ENCODE results near the gene RNF157. TPM values are rescaled to one million over a fixed set of nuclear protein-coding genes. Genes with fewer than 3 reads are reported as not detected.
A peak's percentile ranks its signal among the peaks of the same experiment; 100 is the strongest.

The RNF157 gene
- total and polyA plus RNA-seq, 8 donors, result 0.95 to 41.4 (median 4.5) TPM

GRCh38 chr17:76267051-76267576 lies 26.8 kb upstream of the RNF157 start:
- Histone ChIP-seq H3K36me3 (peaks cover 4 to 32% (median 26%) of the 10 kb centered on the region in 4 donors), H3K4me3 (peak overlapping the region; percentile 71 to 95 (median 84)), H3K27me3 (no peaks in the 10 kb centered on the region), H3K27ac (peak overlapping the region; percentile 14 to 100 (median 94)), H3K4me1 (peaks cover 73 to 87% (median 83%) of the 10 kb centered on the region in 4 donors), H3K9me3 (no peaks in the 10 kb centered on the region)
- 64 to 83% (median 73%) methylated on average over 4 of the region's 4 CpGs for WGBS, 5 donors
- intact Hi-C loops (cut with DNase I; ENCODE audit: low total_unique reads), result no loop called here
- TF ChIP-seq POLR2AphosphoS5 (IDR thresholded peaks at IDR 0.05), result no peak
- TF ChIP-seq EP300 (IDR thresholded peaks at IDR 0.05), result no peak
- TF ChIP-seq CTCF (IDR thresholded peaks at IDR 0.05), result no peak
- no peak for TF ChIP-seq POLR2A (IDR thresholded peaks at IDR 0.05)
- DNase-seq, result no peak

GRCh38 chr17:76266244-76266938 lies 26.1 kb upstream of the RNF157 start:
- H3K4me1 ChIP-seq, result peaks cover 73 to 87% (median 83%) of the 10 kb centered on the region in 4 donors
- peak in 1 of 2 donors; percentile 73 for DNase-seq
- H3K9me3 ChIP-seq, result no peaks in the 10 kb centered on the region
- intact Hi-C loops (cut with DNase I; ENCODE audit: low total_unique reads), result no loop called here
- peaks cover 4 to 32% (median 25%) of the 10 kb centered on the region in 4 donors for H3K36me3 ChIP-seq
- no peaks in the 10 kb centered on the region for H3K27me3 ChIP-seq
- peak overlapping the region; percentile 87 to 100 (median 96) for H3K27ac ChIP-seq
- WGBS, 5 donors, result 0 to 2% (median 2%) methylated on average over 5 to 12 of the region's 12 CpGs
- peak overlapping the region; percentile 71 to 95 (median 84) for H3K4me3 ChIP-seq
- TF ChIP-seq POLR2AphosphoS5 (IDR thresholded peaks at IDR 0.05) (no peak), EP300 (IDR thresholded peaks at IDR 0.05) (no peak), POLR2A (IDR thresholded peaks at IDR 0.05) (no peak), CTCF (IDR thresholded peaks at IDR 0.05) (no peak)

- Histone ChIP-seq H3K27me3 (no peaks in the 10 kb centered on the region), H3K4me3 (peak overlapping the region; percentile 71 to 95 (median 84)), H3K27ac (peak overlapping the region; percentile 87 to 100 (median 96)), H3K9me3 (no peaks in the 10 kb centered on the region), H3K4me1 (peaks cover 71 to 87% (median 83%) of the 10 kb centered on the region in 4 donors), H3K36me3 (peaks cover 4 to 29% (median 20%) of the 10 kb centered on the region in 4 donors)
- DNase-seq, result peak; percentile 76 to 88
- TF ChIP-seq CTCF (IDR thresholded peaks at IDR 0.05) (no peak), POLR2AphosphoS5 (IDR thresholded peaks at IDR 0.05) (peak in 2 of 3 donors; percentile 23 to 43), EP300 (IDR thresholded peaks at IDR 0.05) (no peak), POLR2A (IDR thresholded peaks at IDR 0.05) (no peak)
- WGBS, 5 donors, result 0 to 1% (median 0%) methylated on average over 17 to 76 of the region's 76 CpGs
- intact Hi-C loops (cut with DNase I; ENCODE audit: low total_unique reads), result no loop called here
Measured at GRCh38 chr17:76265624-76266243, 25.4 kb upstream of the RNF157 start.

- Histone ChIP-seq H3K27me3 (no peaks in the 10 kb centered on the region), H3K27ac (peak within 1 kb of the TSS; percentile 87 to 100 (median 96)), H3K4me3 (peak within 1 kb of the TSS; percentile 71 to 95 (median 84)), H3K9me3 (no peaks in the 10 kb centered on the region), H3K36me3 (peaks cover 0 to 22% (median 12%) of the 10 kb centered on the region in 4 donors), H3K4me1 (peaks cover 76 to 87% (median 83%) of the 10 kb centered on the region in 4 donors)
- intact Hi-C loops (cut with DNase I; ENCODE audit: low total_unique reads), result no loop called here
- WGBS, 5 donors, result 0 to 1% (median 0%) methylated on average over 31 to 94 of the region's 94 CpGs
- TF ChIP-seq EP300 (IDR thresholded peaks at IDR 0.05) (no peak), POLR2A (IDR thresholded peaks at IDR 0.05) (peak in 1 of 4 donors; percentile 45), POLR2AphosphoS5 (IDR thresholded peaks at IDR 0.05) (peak; percentile 76 to 97 (median 96))
- peak; percentile 100 for DNase-seq
Measured at GRCh38 chr17:76264755-76265623, 24.7 kb upstream of the RNF157 start, which contains the start of gene UBALD2. UBALD2 (plus strand) TSS chr17:76265348; CDS start chr17:76265506, 158 bp downstream.
